ENCODE measurements around the gene SEPHS2.

SEPHS2 gene

GRCh38 chr16:30416047-30416603 is 29.5 kb downstream of the SEPHS2 start:
- Mint-ChIP-seq H3K9me3 (no peaks in the 10 kb centered on the region), H3K27me3 (no peaks in the 10 kb centered on the region), H3K36me3 (ENCODE audit: insufficient read depth) (peaks cover 11% of the 10 kb centered on the region), H3K27ac (peak overlapping the region in 1 of 2 donors; percentile 23), H3K4me3 (no peak overlapping the region), H3K4me1 (ENCODE audit: low read depth in 2 of 2) (peaks cover 5 to 17% of the 10 kb centered on the region in 2 donors)
- no peak for DNase-seq
- no peak for ATAC-seq (replicated peaks)

- no peaks in the 10 kb centered on the region for H3K9me3 Mint-ChIP-seq
- DNase-seq (no peak), ATAC-seq (replicated peaks) (no peak)
- H3K27ac Mint-ChIP-seq = no peak overlapping the region
- peaks cover 12 to 17% of the 10 kb centered on the region in 2 donors for H3K4me1 Mint-ChIP-seq (ENCODE audit: low read depth in 2 of 2)
- no peaks in the 10 kb centered on the region for H3K27me3 Mint-ChIP-seq
- peaks cover 9% of the 10 kb centered on the region for H3K36me3 Mint-ChIP-seq (ENCODE audit: insufficient read depth)
- no peak overlapping the region for H3K4me3 Mint-ChIP-seq
These were observed 31.5 kb downstream of the SEPHS2 start for GRCh38 chr16:30414159-30414558.

- no peak for DNase-seq
- H3K4me1 Mint-ChIP-seq (ENCODE audit: low read depth in 2 of 2) = peaks cover 14 to 18% of the 10 kb centered on the region in 2 donors
- no peaks in the 10 kb centered on the region for H3K27me3 Mint-ChIP-seq
These were observed 32.4 kb downstream of the SEPHS2 start for GRCh38 chr16:30413112-30413806.

GRCh38 chr16:30409125-30410060 is 36.3 kb downstream of the SEPHS2 start:
- ATAC-seq (replicated peaks) (peak; percentile 68), DNase-seq (peak; percentile 94 to 97 (median 96))
- H3K9me3 Mint-ChIP-seq = no peaks in the 10 kb centered on the region
- peaks cover 12% of the 10 kb centered on the region for H3K36me3 Mint-ChIP-seq (ENCODE audit: insufficient read depth)
- peak overlapping the region; percentile 77 to 96 for H3K4me3 Mint-ChIP-seq
- no peak overlapping the region for H3K27ac Mint-ChIP-seq
- peaks cover 17 to 18% of the 10 kb centered on the region in 2 donors for H3K4me1 Mint-ChIP-seq (ENCODE audit: low read depth in 2 of 2)
- H3K27me3 Mint-ChIP-seq = no peaks in the 10 kb centered on the region

More at GRCh38 chr16:30413112-30413806, 32.4 kb downstream of the SEPHS2 start:
- no peaks in the 10 kb centered on the region for H3K9me3 Mint-ChIP-seq
- H3K27ac Mint-ChIP-seq = no peak overlapping the region
- H3K4me3 Mint-ChIP-seq = no peak overlapping the region
- H3K36me3 Mint-ChIP-seq (ENCODE audit: insufficient read depth) = peaks cover 12% of the 10 kb centered on the region
- no peak for ATAC-seq (replicated peaks)

GRCh38 chr16:30407804-30408534 is 37.7 kb downstream of the SEPHS2 start:
- peaks cover 14 to 18% of the 10 kb centered on the region in 2 donors for H3K4me1 Mint-ChIP-seq (ENCODE audit: low read depth in 2 of 2)
- H3K27me3 Mint-ChIP-seq = no peaks in the 10 kb centered on the region
- DNase-seq (no peak), ATAC-seq (replicated peaks) (no peak)
- peaks cover 7% of the 10 kb centered on the region for H3K36me3 Mint-ChIP-seq (ENCODE audit: insufficient read depth)
- peak overlapping the region; percentile 77 to 96 for H3K4me3 Mint-ChIP-seq
- no peaks in the 10 kb centered on the region for H3K9me3 Mint-ChIP-seq
- no peak overlapping the region for H3K27ac Mint-ChIP-seq

GRCh38 chr16:30407102-30407803 is 38.4 kb downstream of the SEPHS2 start, which contains the start of gene ZNF771:
ZNF771 (plus strand) TSS chr16:30407606; CDS start chr16:30408054, 448 bp downstream.
- peaks cover 13 to 18% of the 10 kb centered on the region in 2 donors for H3K4me1 Mint-ChIP-seq (ENCODE audit: low read depth in 2 of 2)
- ATAC-seq (replicated peaks) (peak; percentile 85), DNase-seq (peak; percentile 79 to 83 (median 82))
- peaks cover 7% of the 10 kb centered on the region for H3K36me3 Mint-ChIP-seq (ENCODE audit: insufficient read depth)
- no peaks in the 10 kb centered on the region for H3K9me3 Mint-ChIP-seq
- H3K27ac Mint-ChIP-seq = peak within 1 kb of the TSS; percentile 27 to 92
- H3K27me3 Mint-ChIP-seq = no peaks in the 10 kb centered on the region
- peak within 1 kb of the TSS; percentile 77 to 96 for H3K4me3 Mint-ChIP-seq

- Mint-ChIP-seq H3K4me3 (peak overlapping the region; percentile 77 to 96), H3K36me3 (ENCODE audit: insufficient read depth) (peaks cover 7% of the 10 kb centered on the region), H3K27ac (peak overlapping the region; percentile 27 to 92), H3K9me3 (no peaks in the 10 kb centered on the region), H3K27me3 (no peaks in the 10 kb centered on the region), H3K4me1 (ENCODE audit: low read depth in 2 of 2) (peaks cover 9 to 18% of the 10 kb centered on the region in 2 donors)
- ATAC-seq (replicated peaks) (peak; percentile 28), DNase-seq (no peak)
These were observed 38.9 kb downstream of the SEPHS2 start for GRCh38 chr16:30406795-30407101.

GRCh38 chr16:30401768-30402425 is 43.8 kb downstream of the SEPHS2 start:
- H3K4me1 Mint-ChIP-seq (ENCODE audit: low read depth in 2 of 2) = peaks cover 13 to 25% of the 10 kb centered on the region in 2 donors
- no peak overlapping the region for H3K27ac Mint-ChIP-seq
- peak overlapping the region; percentile 86 to 87 for H3K4me3 Mint-ChIP-seq
- no peaks in the 10 kb centered on the region for H3K9me3 Mint-ChIP-seq
- H3K36me3 Mint-ChIP-seq (ENCODE audit: insufficient read depth) = peaks cover 20% of the 10 kb centered on the region
- no peaks in the 10 kb centered on the region for H3K27me3 Mint-ChIP-seq
- DNase-seq = no peak
- no peak for ATAC-seq (replicated peaks)

- Mint-ChIP-seq H3K27ac (peak overlapping the region; percentile 72 to 87), H3K27me3 (no peaks in the 10 kb centered on the region), H3K4me1 (ENCODE audit: low read depth in 2 of 2) (peaks cover 25 to 34% of the 10 kb centered on the region in 2 donors), H3K4me3 (peak overlapping the region; percentile 86 to 87), H3K9me3 (no peaks in the 10 kb centered on the region), H3K36me3 (ENCODE audit: insufficient read depth) (peaks cover 16% of the 10 kb centered on the region)
- ATAC-seq (replicated peaks) = no peak
- no peak for DNase-seq
These were observed 46.1 kb downstream of the SEPHS2 start for GRCh38 chr16:30399435-30400186.

GRCh38 chr16:30398661-30399434 is 46.8 kb downstream of the SEPHS2 start:
- Mint-ChIP-seq H3K36me3 (ENCODE audit: insufficient read depth) (peaks cover 16% of the 10 kb centered on the region), H3K4me1 (ENCODE audit: low read depth in 2 of 2) (peaks cover 29 to 36% of the 10 kb centered on the region in 2 donors), H3K9me3 (no peaks in the 10 kb centered on the region), H3K27ac (peak overlapping the region in 1 of 2 donors; percentile 72), H3K4me3 (peak overlapping the region; percentile 86 to 87), H3K27me3 (no peaks in the 10 kb centered on the region)
- DNase-seq = no peak
- no peak for ATAC-seq (replicated peaks)

Data from effector memory CD8-positive, alpha-beta T cell (primary cell).